HEK293T (cell line): ENCODE results near the gene PLXND1.

Source experiments
- CTCF ChIA-PET: fragments of 350-600 bp; formaldehyde crosslinking; extraction: SDS; loops from one replicate; lab custom pipeline; 2021; ENCODE audit warnings: antibody characterized with exemption, inconsistent platforms; lab: Yijun Ruan, JAX
- POLR2A ChIA-PET: fragments of 350-600 bp; formaldehyde crosslinking; extraction: SDS; loops from one replicate; lab custom pipeline; 2020; ENCODE audit warnings: antibody characterized with exemption, inconsistent platforms; lab: Yijun Ruan, JAX
- DNase-seq: peaks from one replicate; pipeline ENCODE4 v3.0.0; 2012; ENCODE audit warnings: mixed read lengths; ENCODE audit errors: extremely low spot score
- ARNT ChIP-seq: fragments of 450-650 bp; IDR thresholded peaks from 2 replicates; pipeline ENCODE4 v1.6.1; 2017; ENCODE audit warnings: mild to moderate bottlenecking
- BHLHE40 ChIP-seq: fragments of 450-650 bp; IDR thresholded peaks from 2 replicates; pipeline ENCODE4 v1.6.1; 2016; ENCODE audit warnings: mild to moderate bottlenecking, moderate library complexity, borderline replicate concordance
- CTBP1 ChIP-seq: fragments of 450-650 bp; IDR thresholded peaks from 2 replicates; pipeline ENCODE4 v1.6.1; 2016; ENCODE audit warnings: borderline replicate concordance
- ELF4 ChIP-seq: fragments of 450-650 bp; IDR thresholded peaks from 2 replicates; pipeline ENCODE4 v1.6.1; 2017; ENCODE audit warnings: antibody characterized with exemption
- FOXA1 ChIP-seq: fragments of 450-650 bp; IDR thresholded peaks from 2 replicates; pipeline ENCODE4 v1.6.1; 2016; ENCODE audit warnings: mild to moderate bottlenecking
- FOXK2 ChIP-seq: fragments of 450-650 bp; IDR thresholded peaks from 2 replicates; pipeline ENCODE4 v1.6.1; 2016; ENCODE audit warnings: mild to moderate bottlenecking
- FOXM1 ChIP-seq: fragments of 450-650 bp; IDR thresholded peaks from 2 replicates; pipeline ENCODE4 v1.6.1; 2017; ENCODE audit warnings: mild to moderate bottlenecking, borderline replicate concordance
- HDGF ChIP-seq: fragments of 450-650 bp; IDR thresholded peaks from 2 replicates; pipeline ENCODE4 v1.6.1; 2017; ENCODE audit warnings: antibody characterized with exemption, borderline replicate concordance
- L3MBTL2 ChIP-seq: fragments of 450-650 bp; conservative IDR thresholded peaks from 2 replicates; pipeline ENCODE4 v1.6.1; 2016; ENCODE audit warnings: mild to moderate bottlenecking
- LEF1 ChIP-seq: fragments of 450-650 bp; IDR thresholded peaks from 2 replicates; pipeline ENCODE4 v1.6.1; 2017; ENCODE audit warnings: mild to moderate bottlenecking, borderline replicate concordance
- NFRKB ChIP-seq: fragments of 450-650 bp; IDR thresholded peaks from 2 replicates; pipeline ENCODE4 v1.6.1; 2016; ENCODE audit warnings: mild to moderate bottlenecking, moderate library complexity
- PKNOX1 ChIP-seq: fragments of 450-650 bp; IDR thresholded peaks from 2 replicates; pipeline ENCODE4 v1.6.1; 2016
- SP1 ChIP-seq: fragments of 450-650 bp; IDR thresholded peaks from 2 replicates; pipeline ENCODE4 v1.6.1; 2017
- SUZ12 ChIP-seq: fragments of 450-650 bp; IDR thresholded peaks from 2 replicates; pipeline ENCODE4 v1.6.1; 2016; ENCODE audit warnings: mild to moderate bottlenecking
- TARDBP ChIP-seq: fragments of 450-650 bp; IDR thresholded peaks from 2 replicates; pipeline ENCODE4 v1.6.1; 2016
- ZNF384 ChIP-seq: fragments of 450-650 bp; IDR thresholded peaks from 2 replicates; pipeline ENCODE4 v1.6.1; 2016

Gene PLXND1

DNA sequence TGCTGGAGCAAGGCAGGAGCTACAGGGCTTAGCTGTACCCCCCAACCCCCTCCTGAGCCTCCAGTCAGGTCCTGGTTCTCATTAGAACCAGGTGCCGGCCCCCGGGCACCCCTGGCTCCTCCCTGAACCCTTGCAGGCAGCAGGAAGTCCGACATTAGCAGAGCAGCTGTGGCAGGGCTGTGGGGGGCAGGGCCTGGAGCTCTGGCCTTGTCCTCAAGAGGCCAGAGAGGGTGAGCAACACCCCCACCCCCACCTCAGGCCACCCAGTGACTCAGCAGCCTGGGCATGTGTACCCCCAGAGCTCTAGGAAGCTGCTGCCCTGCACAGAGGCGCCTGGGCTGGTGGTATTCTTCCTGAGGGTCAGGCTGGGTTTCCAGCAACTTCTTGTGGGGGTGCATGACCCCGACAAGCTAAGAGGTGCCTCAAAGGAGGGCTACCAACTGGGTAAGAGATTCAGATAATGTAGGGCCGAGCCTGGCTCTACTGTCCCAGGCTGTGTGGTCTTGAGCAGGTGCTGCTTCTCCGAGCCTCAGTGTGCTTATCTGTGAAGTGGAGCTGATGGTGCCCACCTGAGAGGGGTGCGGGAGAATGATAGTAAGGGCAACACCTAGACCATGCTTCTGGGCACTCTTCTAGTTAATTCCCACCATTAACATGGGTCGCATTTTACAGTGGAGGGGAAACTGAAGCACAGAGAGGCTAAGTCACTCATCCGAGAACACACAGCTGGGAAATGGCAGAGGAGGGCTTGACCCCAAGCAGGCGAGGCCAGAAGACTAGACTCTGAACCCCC, 47.5 kb downstream of the PLXND1 start:
- ChIA-PET CTCF (no interaction called here), POLR2A (no interaction called here)
- TF ChIP-seq SUZ12 (no peak), PKNOX1 (no peak), FOXK2 (no peak), HDGF (no peak), TARDBP (no peak), ELF4 (no peak), NFRKB (no peak), FOXA1 (no peak), BHLHE40 (no peak), LEF1 (no peak), ARNT (no peak), ZNF384 (no peak), FOXM1 (no peak), L3MBTL2 (no peak), CTBP1 (no peak), SP1 (no peak)
- no peak for DNase-seq

GRCh38 chr3:129558081-129558771, 48.2 kb downstream of the PLXND1 start:
- POLR2A ChIA-PET: no interaction called here
- no peak for DNase-seq
- CTCF ChIA-PET: interaction anchor here (1.0 kb wide), 1 partner anchor 68 kb away, joined by 3 read pairs; no protein-coding TSS in a partner anchor

GRCh38 chr3:129557548-129557894, 49.0 kb downstream of the PLXND1 start:
- no peak for TF ChIP-seq HDGF
- no peak for TF ChIP-seq SP1
- TF ChIP-seq PKNOX1: no peak
- no peak for TF ChIP-seq SUZ12
- TF ChIP-seq LEF1: no peak
- TF ChIP-seq FOXM1: no peak
- TF ChIP-seq CTBP1: no peak
- no peak for TF ChIP-seq NFRKB
- no peak for TF ChIP-seq L3MBTL2
- no peak for TF ChIP-seq ELF4
- no peak for TF ChIP-seq BHLHE40
- no peak for TF ChIP-seq ARNT
- no peak for TF ChIP-seq TARDBP
- TF ChIP-seq ZNF384: no peak
- TF ChIP-seq FOXK2: no peak
- no peak for TF ChIP-seq FOXA1
- CTCF ChIA-PET: interaction anchor here (1.0 kb wide), 1 partner anchor 67 kb away, joined by 3 read pairs; no protein-coding TSS in a partner anchor

More at GRCh38 chr3:129558081-129558771, 48.2 kb downstream of the PLXND1 start:
- TF ChIP-seq FOXA1: no peak
- TF ChIP-seq SP1: no peak
- no peak for TF ChIP-seq CTBP1

DNA sequence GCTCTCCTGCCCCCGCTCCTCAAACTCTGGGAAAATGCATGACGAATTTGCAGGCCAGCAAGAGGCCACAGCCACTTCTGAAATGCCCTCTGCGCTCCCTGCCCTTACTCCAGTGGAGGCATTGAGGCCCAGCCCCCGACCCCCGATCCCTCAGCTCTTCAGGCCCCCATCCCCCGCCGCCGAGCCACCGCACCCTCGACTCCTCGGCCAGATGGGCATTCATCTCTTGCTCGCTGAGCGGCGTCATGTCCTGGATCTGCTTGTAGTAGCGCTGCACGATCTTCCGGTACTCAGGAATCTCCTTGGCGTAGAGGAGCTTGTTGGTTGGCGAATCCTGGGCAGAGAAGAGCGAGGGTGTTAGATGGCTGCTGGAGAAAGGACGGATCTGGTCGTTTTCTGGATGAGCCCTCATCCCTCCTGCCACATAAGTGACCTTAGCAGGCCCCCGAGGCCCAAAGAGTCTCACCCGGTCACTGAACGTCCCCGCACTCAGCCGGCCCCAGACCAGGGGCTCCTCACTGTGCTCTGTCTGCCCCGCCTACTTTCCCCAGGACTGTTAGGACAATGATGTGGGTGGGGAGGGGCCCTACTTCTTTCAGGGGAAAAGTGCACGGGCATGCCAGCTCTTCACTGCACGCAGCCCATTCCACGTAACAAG, 49.5 kb downstream of the PLXND1 start:
- POLR2A ChIA-PET: no interaction called here
- DNase-seq: no peak
- CTCF ChIA-PET: interaction anchor here (1.0 kb wide), 1 partner anchor 67 kb away, joined by 3 read pairs; no protein-coding TSS in a partner anchor
- TF ChIP-seq ELF4 (no peak), TARDBP (no peak), ZNF384 (no peak), SP1 (no peak), FOXM1 (no peak), SUZ12 (no peak), NFRKB (no peak), PKNOX1 (no peak), FOXA1 (no peak), ARNT (no peak), L3MBTL2 (no peak), FOXK2 (no peak), LEF1 (no peak), CTBP1 (no peak), HDGF (no peak), BHLHE40 (no peak)

More at GRCh38 chr3:129557548-129557894, 49.0 kb downstream of the PLXND1 start:
- DNase-seq: no peak
- POLR2A ChIA-PET: no interaction called here

GRCh38 chr3:129556358-129556695, 50.1 kb downstream of the PLXND1 start:
- no peak for DNase-seq
- TF ChIP-seq ARNT (no peak), FOXM1 (no peak), SP1 (no peak), SUZ12 (no peak), CTBP1 (no peak), ELF4 (no peak), HDGF (no peak), TARDBP (no peak), PKNOX1 (no peak), ZNF384 (no peak), L3MBTL2 (no peak), FOXK2 (no peak), FOXA1 (no peak), LEF1 (no peak), BHLHE40 (no peak), NFRKB (no peak)
- CTCF ChIA-PET: no interaction called here
- POLR2A ChIA-PET: no interaction called here
